HepG2 (cell line): ENCODE results near the gene ADIPOR2. TPM values are rescaled to one million over a fixed set of nuclear protein-coding genes. Genes with fewer than 3 reads are reported as not detected.

Source experiments
- ARID3A ChIP-seq: IDR thresholded peaks from 2 replicates; pipeline ENCODE4 v1.6.1; 2012; ENCODE audit warnings: low read depth, low read length, improper control_type of control experiment
- ATF2 ChIP-seq: sonication (generic); formaldehyde crosslinking; IDR thresholded peaks from 2 replicates; pipeline ENCODE4 v1.4.0; 2020; ENCODE audit warnings: missing genetic modification reagents
- CBX5 ChIP-seq: sonication (generic); formaldehyde crosslinking; IDR thresholded peaks from 2 replicates; pipeline ENCODE4 v1.4.0; 2020; ENCODE audit warnings: missing genetic modification reagents, borderline replicate concordance
- DNMT3B ChIP-seq: conservative IDR thresholded peaks from 2 replicates; pipeline ENCODE4 v1.6.1; 2016; ENCODE audit warnings: missing biosample characterization, control low read depth
- IRF9 ChIP-seq: sonication (generic); formaldehyde crosslinking; IDR thresholded peaks from 2 replicates; pipeline ENCODE4 v1.8.0; 2022; ENCODE audit warnings: missing genetic modification reagents, mild to moderate bottlenecking, borderline replicate concordance
- KLF12 ChIP-seq: sonication (generic); formaldehyde crosslinking; IDR thresholded peaks from 2 replicates; pipeline ENCODE4 v1.4.0; 2020; ENCODE audit warnings: missing genetic modification reagents, borderline replicate concordance
- MATR3 ChIP-seq: sonication (generic); formaldehyde crosslinking; IDR thresholded peaks from 2 replicates; pipeline ENCODE4 v1.4.0; 2020; ENCODE audit warnings: missing genetic modification reagents
- MAX ChIP-seq: IDR thresholded peaks from 2 replicates; pipeline ENCODE4 v1.6.1; 2012; ENCODE audit warnings: inconsistent platforms
- MTA3 ChIP-seq: sonication (generic); formaldehyde crosslinking; IDR thresholded peaks from 2 replicates; pipeline ENCODE4 v1.4.0; 2020; ENCODE audit warnings: missing genetic modification reagents
- MTF1 ChIP-seq: sonication (generic); formaldehyde crosslinking; IDR thresholded peaks from 2 replicates; pipeline ENCODE4 v1.5.0; 2020; ENCODE audit warnings: missing genetic modification reagents
- NBN ChIP-seq: fragments of 450-650 bp; conservative IDR thresholded peaks from 2 replicates; pipeline ENCODE4 v1.6.1; 2017
- NFKBIZ ChIP-seq: IDR thresholded peaks from 2 replicates; pipeline ENCODE4 v1.6.1; 2018; ENCODE audit warnings: missing genetic modification reagents, missing compliant biosample characterization
- NR2F6 ChIP-seq, 2 experiments: IDR thresholded peaks; 2 replicates each; pipeline ENCODE4 v1.6.1; 2016; ENCODE audit warnings: antibody characterized with exemption in 1 of 2, mild to moderate bottlenecking in 1 of 2
- PITX1 ChIP-seq: sonication (generic); formaldehyde crosslinking; IDR thresholded peaks from 2 replicates; pipeline ENCODE4 v1.5.1; 2020; ENCODE audit warnings: mild to moderate bottlenecking, missing genetic modification reagents
- TRIM22 ChIP-seq: fragments of 450-650 bp; IDR thresholded peaks from 2 replicates; pipeline ENCODE4 v1.6.1; 2017
- ZBTB42 ChIP-seq: sonication (generic); formaldehyde crosslinking; IDR thresholded peaks from 2 replicates; pipeline ENCODE4 v1.5.0; 2020; ENCODE audit warnings: mild to moderate bottlenecking, missing genetic modification reagents
- ZBTB7B ChIP-seq: sonication (generic); formaldehyde crosslinking; IDR thresholded peaks from 2 replicates; pipeline ENCODE4 v1.4.0; 2020; ENCODE audit warnings: missing genetic modification reagents
- ZFP82 ChIP-seq: sonication (generic); formaldehyde crosslinking; IDR thresholded peaks from 2 replicates; pipeline ENCODE4 v1.5.1; 2020; ENCODE audit warnings: mild to moderate bottlenecking, missing genetic modification reagents, borderline replicate concordance
- ZNF263 ChIP-seq: sonication (generic); formaldehyde crosslinking; IDR thresholded peaks from 2 replicates; pipeline ENCODE4 v1.4.0; 2020; ENCODE audit warnings: missing genetic modification reagents
- ZNF34 ChIP-seq: sonication (generic); formaldehyde crosslinking; IDR thresholded peaks from 2 replicates; pipeline ENCODE4 v1.4.0; 2020; ENCODE audit warnings: mild to moderate bottlenecking, missing genetic modification reagents, borderline replicate concordance
- ZNF503 ChIP-seq: sonication (generic); formaldehyde crosslinking; IDR thresholded peaks from 2 replicates; pipeline ENCODE4 v1.4.0; 2020; ENCODE audit warnings: missing genetic modification reagents
- ZNF839 ChIP-seq: sonication (generic); formaldehyde crosslinking; IDR thresholded peaks from 2 replicates; pipeline ENCODE4 v1.4.0; 2020; ENCODE audit warnings: missing genetic modification reagents, mild to moderate bottlenecking, borderline replicate concordance
- ZSCAN12 ChIP-seq: sonication (generic); formaldehyde crosslinking; IDR thresholded peaks from 2 replicates; pipeline ENCODE4 v1.9.0; 2021; ENCODE audit warnings: mild to moderate bottlenecking, missing genetic modification reagents
- ZSCAN31 ChIP-seq: sonication (generic); formaldehyde crosslinking; IDR thresholded peaks from 2 replicates; pipeline ENCODE4 v1.5.0; 2020; ENCODE audit warnings: low read depth, mild to moderate bottlenecking, missing genetic modification reagents
- polyA plus RNA-seq, 8 experiments: library from polyadenylated mRNA; depleted of rRNA in 3 of 8; stranded (reverse) in 7 of 8; unstranded in 1 of 8; fragments of >200 nt; fragmentation: Illumina TruSeq in 4 of 8; extraction: Trizol in 4 of 8; gene quantifications; 2 replicates each; pipeline versions ENCODE4 v1.2.1 to v1.2.3, GENCODE V29; 2011 to 2016; ENCODE audit warnings: low read depth in 4 of 8, missing spikeins in 1 of 8, mixed read lengths in 1 of 8; ENCODE audit not compliant: insufficient read depth in 1 of 8
- total RNA-seq, 5 experiments: library from RNA; depleted of rRNA; stranded (reverse); fragments of >200 nt; fragmentation: Illumina TruSeq; extraction: Trizol; gene quantifications; 2 replicates each; pipeline ENCODE4 v1.2.3, GENCODE V29; 2016; ENCODE audit warnings: low read depth in 1 of 5

ADIPOR2 gene
- total and polyA plus RNA-seq, 2 of the 13 experiments (the other 11 are each of a cell fraction or from before 2014, with no cell fraction given) = 35.2 to 52.2 TPM

- TF ChIP-seq ZNF839 (CRISPR knock-in tag) = no peak
- TF ChIP-seq MTF1 (CRISPR knock-in tag) = no peak
- TF ChIP-seq ZNF263 (CRISPR knock-in tag) = no peak
- peak; percentile 38; the same call in 1 of the 2 replicates for TF ChIP-seq NR2F6 (IDR thresholded peaks at IDR 0.05)
- peak; percentile 58; the same call in 1 of the 2 replicates for TF ChIP-seq NR2F6 (CRISPR knock-in tag; IDR thresholded peaks at IDR 0.05)
- no peak; the same call in 1 of the 2 replicates for TF ChIP-seq ATF2 (CRISPR knock-in tag)
- no peak for TF ChIP-seq DNMT3B (CRISPR knock-in tag)
- TF ChIP-seq CBX5 = no peak
- TF ChIP-seq ZBTB42 (CRISPR knock-in tag) = no peak
- TF ChIP-seq ZNF503 (CRISPR knock-in tag) = no peak
- no peak for TF ChIP-seq ZSCAN12 (CRISPR knock-in tag)
- peak; percentile 91 for TF ChIP-seq MAX
- no peak for TF ChIP-seq MTA3
- no peak for TF ChIP-seq PITX1 (CRISPR knock-in tag)
- no peak for TF ChIP-seq TRIM22
- no peak for TF ChIP-seq ZBTB7B (CRISPR knock-in tag)
- TF ChIP-seq ZSCAN31 (CRISPR knock-in tag) = no peak
- no peak for TF ChIP-seq NFKBIZ (CRISPR knock-in tag)
- 0 out of 2 replicates have a peak, but pooled peaks have one; percentile 63 for TF ChIP-seq IRF9 (CRISPR knock-in tag)
- no peak for TF ChIP-seq MATR3 (CRISPR knock-in tag)
- no peak for TF ChIP-seq KLF12 (CRISPR knock-in tag)
- no peak for TF ChIP-seq ZFP82 (CRISPR knock-in tag)
- TF ChIP-seq NBN = no peak
- TF ChIP-seq ZNF34 (CRISPR knock-in tag) = no peak
- TF ChIP-seq ARID3A = 0 out of 2 replicates have a peak, but pooled peaks have one; percentile 36
Observed at GRCh38 chr12:1825382-1826102, 134.7 kb downstream of the ADIPOR2 start (continued).
